NCI-H2081 (cell line): Measurements from ENCODE around the gene OR7A10.
"Not testable (repeated sequence)": the region's sequence is repeated elsewhere in the genome, so short reads cannot be mapped to it uniquely, and the experiment has no call there.

Experiments used
- DNase-seq, 2 experiments: peaks; one replicate each; lab custom pipeline; 2025; lab: John Stamatoyannopoulos, UW

Gene OR7A10

GRCh38 chr19:14795078-14795721, 53.5 kb downstream of the OR7A10 start:
- DNase-seq, result no peak

GRCh38 chr19:14792250-14792649, 56.5 kb downstream of the OR7A10 start:
- not testable (repeated sequence) for DNase-seq
